GM18508 (cell line): ENCODE measurements around the gene LRRC56.

Experiments
- ATAC-seq: cut with Tn5 transposase; IDR thresholded peaks from one replicate; pipeline ENCODE4 v1.9.1; 2021; ENCODE audit warnings: moderate number of reproducible peaks; ENCODE audit not compliant: insufficient read depth, unreplicated experiment

The LRRC56 gene

GRCh38 chr11:587546-587945, 50.2 kb downstream of the LRRC56 start:
- no peak for ATAC-seq

GRCh38 chr11:587978-588380, 50.7 kb downstream of the LRRC56 start:
- ATAC-seq = no peak

GRCh38 chr11:589798-590197, 52.5 kb downstream of the LRRC56 start:
- ATAC-seq = no peak

GRCh38 chr11:590997-591396, 53.7 kb downstream of the LRRC56 start:
- no peak for ATAC-seq

- no peak for ATAC-seq
Measured at GRCh38 chr11:592501-592900, 55.2 kb downstream of the LRRC56 start.

GRCh38 chr11:592918-593317, 55.6 kb downstream of the LRRC56 start:
- no peak for ATAC-seq

GRCh38 chr11:593347-593746, 56.0 kb downstream of the LRRC56 start:
- no peak for ATAC-seq

GRCh38 chr11:595400-595799, 58.1 kb downstream of the LRRC56 start:
- no peak for ATAC-seq

GRCh38 chr11:596374-596773, 59.0 kb downstream of the LRRC56 start:
- no peak for ATAC-seq

GRCh38 chr11:597166-597725, 59.9 kb downstream of the LRRC56 start:
- ATAC-seq = no peak

- no peak for ATAC-seq
Measured at GRCh38 chr11:598005-598680, 60.8 kb downstream of the LRRC56 start.

GRCh38 chr11:601573-602245, 64.4 kb downstream of the LRRC56 start:
- ATAC-seq = no peak

GRCh38 chr11:603154-603553, 65.8 kb downstream of the LRRC56 start:
- ATAC-seq = no peak
